Trophoblast cell (in vitro differentiated cells and primary cell): ENCODE measurements around the gene ZNF516.

Source experiments
- DNase-seq, 2 donors: peaks; one replicate each; pipeline ENCODE4 v3.0.0-alpha.2; 2016
- H2AFZ ChIP-seq: 2 replicates; pipeline ENCODE4 v1.6.1; 2013; ENCODE audit warnings: low read length, moderate library complexity, mild to moderate bottlenecking; ENCODE audit not compliant: insufficient read depth, poor library complexity
- H2AK5ac ChIP-seq: 2 replicates; pipeline ENCODE4 v1.6.1; 2013; ENCODE audit warnings: mild to moderate bottlenecking, low read length
- H2BK120ac ChIP-seq: 2 replicates; pipeline ENCODE4 v1.6.1; 2013; ENCODE audit warnings: low read length, mild to moderate bottlenecking, moderate library complexity; ENCODE audit not compliant: insufficient read depth, poor library complexity
- H2BK12ac ChIP-seq: 2 replicates; pipeline ENCODE4 v1.6.1; 2013; ENCODE audit warnings: mild to moderate bottlenecking, low read length, moderate library complexity
- H2BK5ac ChIP-seq: 2 replicates; pipeline ENCODE4 v1.6.1; 2013; ENCODE audit warnings: low read length, low read depth, moderate library complexity, mild to moderate bottlenecking; ENCODE audit not compliant: poor library complexity
- H3K14ac ChIP-seq: 2 replicates; pipeline ENCODE4 v1.6.1; 2013; ENCODE audit warnings: mild to moderate bottlenecking, low read length
- H3K18ac ChIP-seq: 2 replicates; pipeline ENCODE4 v1.6.1; 2013; ENCODE audit warnings: mild to moderate bottlenecking, low read length
- H3K23ac ChIP-seq: 2 replicates; pipeline ENCODE4 v1.6.1; 2013; ENCODE audit warnings: low read length
- H3K27ac ChIP-seq: 2 replicates; pipeline ENCODE4 v1.5.1; 2013; ENCODE audit warnings: low read depth, mild to moderate bottlenecking, inconsistent platforms, low read length, moderate library complexity
- H3K27me3 ChIP-seq: 2 replicates; pipeline ENCODE4 v1.6.1; 2013; ENCODE audit warnings: inconsistent platforms, mild to moderate bottlenecking, low read length, moderate library complexity; ENCODE audit not compliant: insufficient read depth
- H3K36me3 ChIP-seq, 2 experiments: 1 replicate in 1 of 2; 2 replicates in 1 of 2; pipeline ENCODE4 v1.6.1; 2013; ENCODE audit warnings: low read length in 2 of 2, mild to moderate bottlenecking in 2 of 2, moderate library complexity in 1 of 2; ENCODE audit not compliant: insufficient read depth in 2 of 2, control insufficient read depth in 1 of 2
- H3K4ac ChIP-seq: 2 replicates; pipeline ENCODE4 v1.6.1; 2013; ENCODE audit warnings: low read depth, mild to moderate bottlenecking, low read length, moderate library complexity
- H3K4me1 ChIP-seq, 2 experiments: 1 replicate in 1 of 2; 2 replicates in 1 of 2; pipeline ENCODE4 v1.6.1; 2013; ENCODE audit warnings: low read length in 2 of 2, mild to moderate bottlenecking in 2 of 2, moderate library complexity in 1 of 2; ENCODE audit not compliant: insufficient read depth in 2 of 2, control insufficient read depth in 1 of 2
- H3K4me2 ChIP-seq: 2 replicates; pipeline ENCODE4 v1.6.1; 2013; ENCODE audit warnings: inconsistent platforms, mild to moderate bottlenecking, low read length, moderate library complexity
- H3K4me3 ChIP-seq: 2 replicates; pipeline ENCODE4 v1.5.1; 2013; ENCODE audit warnings: mild to moderate bottlenecking, low read depth, low read length, inconsistent platforms
- H3K79me1 ChIP-seq: one replicate; pipeline ENCODE4 v1.6.1; 2013; ENCODE audit warnings: low read length
- H3K79me2 ChIP-seq: 2 replicates; pipeline ENCODE4 v1.6.1; 2013; ENCODE audit warnings: low read length, mild to moderate bottlenecking; ENCODE audit not compliant: control insufficient read depth, insufficient read depth, poor library complexity
- H3K9ac ChIP-seq: 2 replicates; pipeline ENCODE4 v1.6.1; 2013; ENCODE audit warnings: mild to moderate bottlenecking, low read length
- H3K9me3 ChIP-seq: 2 replicates; pipeline ENCODE4 v1.6.1; 2013; ENCODE audit warnings: low read depth, mild to moderate bottlenecking, control low read depth, inconsistent platforms, low read length; ENCODE audit not compliant: insufficient read depth
- H4K12ac ChIP-seq: 2 replicates; pipeline ENCODE4 v1.6.1; 2013; ENCODE audit warnings: low read depth, mild to moderate bottlenecking, low read length, moderate library complexity
- H4K8ac ChIP-seq: 2 replicates; pipeline ENCODE4 v1.6.1; 2013; ENCODE audit warnings: low read depth, mild to moderate bottlenecking, low read length, moderate library complexity
- H4K91ac ChIP-seq: one replicate; pipeline ENCODE4 v1.6.1; 2013; ENCODE audit warnings: low read depth, mild to moderate bottlenecking, low read length, moderate library complexity
- WGBS: extraction: QIAGEN DNeasy Blood & Tissue Kit; methylation state at CpG from one replicate; pipeline ENCODE4 v1.1.7; 2013; ENCODE audit warnings: missing lambda C conversion rate; ENCODE audit not compliant: insufficient read length, insufficient coverage; ENCODE audit errors: extremely low coverage; 5-methylcytosine and 5-hydroxymethylcytosine counted together

The ZNF516 gene

DNA sequence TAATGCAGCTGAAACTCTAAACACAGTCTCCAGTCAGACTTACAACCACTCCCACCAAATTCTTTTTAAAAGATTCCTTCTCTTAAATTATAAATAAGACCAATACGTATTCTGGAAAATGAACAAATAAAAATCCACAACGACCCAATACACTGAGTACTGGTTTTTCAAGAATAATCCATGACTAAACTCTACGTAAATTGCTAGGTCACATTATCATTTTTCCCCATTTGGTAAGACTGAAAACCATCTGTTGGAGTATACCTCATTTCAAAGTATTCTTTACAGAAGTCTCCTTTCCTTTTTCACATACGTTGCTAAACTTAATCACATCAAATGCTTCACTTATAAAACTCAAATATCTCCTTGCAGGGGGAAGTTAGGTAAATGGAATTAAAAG, 6.0 kb downstream of the ZNF516 start:
- H4K8ac ChIP-seq = no peak overlapping the region
- no peak for DNase-seq
- no peak overlapping the region for H4K91ac ChIP-seq
- no peak overlapping the region for H3K9ac ChIP-seq
- H3K4me1 ChIP-seq = peaks cover 0 to 15% of the 10 kb centered on the region in 2 experiments
- no peak overlapping the region for H2AFZ ChIP-seq
- H3K36me3 ChIP-seq = no peaks in the 10 kb centered on the region
- no peak overlapping the region for H2AK5ac ChIP-seq
- H3K27me3 ChIP-seq = peaks cover 5% of the 10 kb centered on the region
- no peak overlapping the region for H2BK12ac ChIP-seq
- no peak overlapping the region for H3K4me3 ChIP-seq
- H3K14ac ChIP-seq = no peak overlapping the region
- H2BK5ac ChIP-seq = no peak overlapping the region
- H3K4ac ChIP-seq = no peak overlapping the region
- H3K23ac ChIP-seq = no peak overlapping the region
- no peak overlapping the region for H3K27ac ChIP-seq
- H3K79me2 ChIP-seq = peaks cover 3% of the 10 kb centered on the region
- H4K12ac ChIP-seq = no peak overlapping the region
- H2BK120ac ChIP-seq = no peak overlapping the region
- H3K18ac ChIP-seq = no peak overlapping the region
- 100% methylated on average over 1 of the region's 4 CpGs for WGBS
- H3K4me2 ChIP-seq = no peak overlapping the region
- peaks cover 6% of the 10 kb centered on the region for H3K79me1 ChIP-seq
- peaks cover 2% of the 10 kb centered on the region for H3K9me3 ChIP-seq

DNA sequence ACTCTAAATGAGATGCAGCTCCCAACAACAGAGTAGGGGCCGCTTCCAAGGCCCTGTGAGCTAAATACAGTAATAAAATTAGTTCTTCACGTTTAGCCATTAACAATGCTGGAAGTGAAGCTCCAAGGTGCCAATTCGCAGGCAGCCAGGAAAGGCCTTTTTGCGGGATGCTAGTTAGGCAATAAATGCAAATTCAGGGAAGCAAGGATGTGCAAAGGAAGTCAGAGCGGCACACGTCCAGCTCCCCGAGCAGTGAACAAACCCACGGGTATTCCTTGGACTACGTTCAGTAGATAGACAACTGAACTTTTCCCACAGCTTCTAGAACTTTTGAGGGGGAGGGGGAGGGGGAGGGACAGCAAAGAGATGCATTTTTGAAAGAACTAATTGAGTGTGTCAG, 6.9 kb downstream of the ZNF516 start:
- DNase-seq = no peak
- Histone ChIP-seq H4K8ac (no peak overlapping the region), H3K27ac (no peak overlapping the region), H3K4me1 (peaks cover 0 to 13% of the 10 kb centered on the region in 2 experiments), H3K9ac (no peak overlapping the region), H3K9me3 (peaks cover 2% of the 10 kb centered on the region), H4K12ac (no peak overlapping the region), H2BK5ac (no peak overlapping the region), H2BK120ac (no peak overlapping the region), H2AFZ (no peak overlapping the region), H2AK5ac (no peak overlapping the region), H3K14ac (no peak overlapping the region), H3K27me3 (peaks cover 2% of the 10 kb centered on the region), H3K4ac (no peak overlapping the region), H3K4me3 (no peak overlapping the region), H2BK12ac (no peak overlapping the region), H3K23ac (no peak overlapping the region), H3K4me2 (no peak overlapping the region), H3K79me1 (peaks cover 6% of the 10 kb centered on the region), H4K91ac (no peak overlapping the region), H3K79me2 (peaks cover 3% of the 10 kb centered on the region), H3K18ac (no peak overlapping the region), H3K36me3 (peaks cover 0 to 2% of the 10 kb centered on the region in 2 experiments)
- WGBS = no CpG with 5 or more reads among the region's 9 CpGs

DNA sequence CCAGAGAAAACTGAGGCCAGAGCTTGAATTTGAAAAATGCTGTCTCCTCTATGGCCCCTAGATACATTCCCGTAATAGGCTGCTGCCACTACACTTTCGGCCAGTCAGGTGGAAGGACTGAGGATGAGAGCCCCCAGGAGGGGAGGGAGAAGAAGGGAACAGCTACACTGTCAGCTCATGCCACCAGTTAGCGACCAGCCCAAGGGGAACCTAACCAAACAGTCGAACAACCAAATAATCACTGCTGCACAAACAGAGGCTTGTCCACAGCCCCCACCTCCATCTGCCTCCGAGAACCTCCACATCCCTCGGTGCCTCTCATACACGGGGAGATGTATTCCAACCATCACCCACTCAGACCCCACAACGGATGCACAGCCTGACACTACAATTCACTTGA, 7.3 kb downstream of the ZNF516 start:
- Histone ChIP-seq H2BK12ac (no peak overlapping the region), H3K14ac (no peak overlapping the region), H4K8ac (no peak overlapping the region), H2BK120ac (no peak overlapping the region), H3K4me1 (peaks cover 0 to 13% of the 10 kb centered on the region in 2 experiments), H2BK5ac (no peak overlapping the region), H4K12ac (no peak overlapping the region), H3K36me3 (peaks cover 0 to 3% of the 10 kb centered on the region in 2 experiments), H2AK5ac (no peak overlapping the region), H3K9me3 (peaks cover 2% of the 10 kb centered on the region), H3K18ac (no peak overlapping the region), H3K23ac (no peak overlapping the region), H3K4me2 (no peak overlapping the region), H3K27me3 (peaks cover 2% of the 10 kb centered on the region), H3K4ac (no peak overlapping the region), H3K9ac (no peak overlapping the region), H2AFZ (no peak overlapping the region), H3K4me3 (no peak overlapping the region), H3K79me2 (peaks cover 3% of the 10 kb centered on the region), H4K91ac (no peak overlapping the region), H3K79me1 (peaks cover 6% of the 10 kb centered on the region), H3K27ac (no peak overlapping the region)
- no peak for DNase-seq
- no CpG with 5 or more reads among the region's 8 CpGs for WGBS

GRCh38 chr18:76487070-76487469, 8.0 kb downstream of the ZNF516 start:
- Histone ChIP-seq H4K12ac (no peak overlapping the region), H3K9me3 (peaks cover 2% of the 10 kb centered on the region), H3K79me1 (peaks cover 6% of the 10 kb centered on the region)

More at GRCh38 chr18:76487070-76487469, 8.0 kb downstream of the ZNF516 start:
- DNase-seq = no peak
- Histone ChIP-seq H4K8ac (no peak overlapping the region), H3K4me3 (no peak overlapping the region), H3K4ac (no peak overlapping the region), H3K9ac (no peak overlapping the region), H3K27me3 (peaks cover 2% of the 10 kb centered on the region), H3K79me2 (peaks cover 3% of the 10 kb centered on the region), H3K18ac (no peak overlapping the region), H2BK5ac (no peak overlapping the region), H3K14ac (no peak overlapping the region), H3K23ac (no peak overlapping the region), H4K91ac (no peak overlapping the region), H2BK120ac (no peak overlapping the region), H2AK5ac (no peak overlapping the region), H2AFZ (no peak overlapping the region), H3K27ac (no peak overlapping the region), H2BK12ac (no peak overlapping the region), H3K4me2 (no peak overlapping the region), H3K36me3 (peaks cover 0 to 3% of the 10 kb centered on the region in 2 experiments), H3K4me1 (peaks cover 0 to 7% of the 10 kb centered on the region in 2 experiments)
- WGBS = no CpG with 5 or more reads among the region's 5 CpGs
